ENCODE results near the gene SLC22A31. TPM values are rescaled to one million over a fixed set of nuclear protein-coding genes. Genes with fewer than 3 reads are reported as not detected.

Gene SLC22A31
- total and polyA plus RNA-seq, 2 experiments from 2014 or later, result not detected

DNA sequence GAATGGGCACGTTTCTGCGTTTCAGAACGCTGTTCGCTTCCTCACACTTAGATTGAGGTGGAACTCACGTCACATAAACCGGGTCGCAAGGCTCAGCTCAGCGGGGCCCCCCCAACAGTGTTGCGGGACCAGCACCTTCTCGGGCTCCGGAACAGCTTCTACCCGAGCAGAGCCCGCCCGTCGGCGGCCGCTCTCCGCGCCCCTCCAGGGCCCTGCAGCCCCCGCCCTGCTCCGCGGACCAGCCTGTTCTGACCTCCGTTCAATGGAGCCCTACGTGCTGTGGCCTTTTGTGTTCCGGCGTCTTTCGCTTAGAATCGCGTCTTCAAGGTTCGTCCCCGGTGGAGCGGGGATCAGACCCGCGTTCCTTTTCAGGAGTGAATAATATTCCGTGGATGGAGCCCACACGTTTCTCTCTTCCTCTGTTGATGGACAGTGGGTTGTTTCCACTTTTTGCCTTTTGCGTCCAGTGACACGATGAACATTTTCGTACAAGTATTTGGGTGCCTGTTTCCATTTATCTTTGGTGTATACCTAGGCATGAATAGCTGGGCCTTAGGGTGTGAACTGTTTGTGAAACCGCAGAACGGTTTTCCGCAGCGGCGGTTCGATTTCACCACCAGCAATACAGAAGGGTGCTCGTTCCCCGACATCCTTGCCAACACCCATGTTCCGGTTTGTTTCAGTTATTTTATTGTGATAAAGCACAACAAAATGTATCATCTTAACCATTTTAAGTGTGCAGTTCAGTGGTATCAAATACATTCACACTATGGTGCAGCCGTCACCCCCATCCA, 2.3 kb upstream of the SLC22A31 start:
- in situ Hi-C loops (cut with MboI), result no loop called here
- 45 to 55% methylated on average over 39 to 49 of the region's 49 CpGs for WGBS, 2 experiments (ENCODE audit: low coverage in 1 of 2, low lambda C conversion rate in 2 of 2, missing lambda C conversion rate in 2 of 2)
- Histone ChIP-seq H3K36me3 (ENCODE audit: low read depth) (no peaks in the 10 kb centered on the region), H4K20me1 (ENCODE audit: insufficient read depth) (no peaks in the 10 kb centered on the region), H3K9me3 (ENCODE audit: low read depth) (no peaks in the 10 kb centered on the region), H3K4me2 (ENCODE audit: unreplicated experiment) (peak overlapping the region; percentile 1), H3K4me3 (peak overlapping the region; percentile 26; the same call in 1 of the 2 replicates), H3K9ac (no peak overlapping the region), H2AFZ (peak overlapping the region; percentile 44; the same call in 1 of the 2 replicates), H3F3A (ENCODE audit: insufficient read depth) (peaks cover 16% of the 10 kb centered on the region), H3K9me2 (ENCODE audit: insufficient read depth) (no peaks in the 10 kb centered on the region), H3K4me1 (ENCODE audit: insufficient read depth) (no peaks in the 10 kb centered on the region), H3K27me3 (replicated peaks; ENCODE audit: insufficient read depth) (peaks cover 37% of the 10 kb centered on the region), H3K79me2 (ENCODE audit: insufficient read depth) (no peaks in the 10 kb centered on the region), H3K27ac (no peak overlapping the region)
- no peak for DNase-seq
- TF ChIP-seq EZH2phosphoT487 (IDR thresholded peaks at IDR 0.05; ENCODE audit: insufficient read depth, low read depth) (no peak), EZH2 (IDR thresholded peaks at IDR 0.05; ENCODE audit: insufficient read depth, poor library complexity, severe bottlenecking) (peak; percentile 37)

DNA sequence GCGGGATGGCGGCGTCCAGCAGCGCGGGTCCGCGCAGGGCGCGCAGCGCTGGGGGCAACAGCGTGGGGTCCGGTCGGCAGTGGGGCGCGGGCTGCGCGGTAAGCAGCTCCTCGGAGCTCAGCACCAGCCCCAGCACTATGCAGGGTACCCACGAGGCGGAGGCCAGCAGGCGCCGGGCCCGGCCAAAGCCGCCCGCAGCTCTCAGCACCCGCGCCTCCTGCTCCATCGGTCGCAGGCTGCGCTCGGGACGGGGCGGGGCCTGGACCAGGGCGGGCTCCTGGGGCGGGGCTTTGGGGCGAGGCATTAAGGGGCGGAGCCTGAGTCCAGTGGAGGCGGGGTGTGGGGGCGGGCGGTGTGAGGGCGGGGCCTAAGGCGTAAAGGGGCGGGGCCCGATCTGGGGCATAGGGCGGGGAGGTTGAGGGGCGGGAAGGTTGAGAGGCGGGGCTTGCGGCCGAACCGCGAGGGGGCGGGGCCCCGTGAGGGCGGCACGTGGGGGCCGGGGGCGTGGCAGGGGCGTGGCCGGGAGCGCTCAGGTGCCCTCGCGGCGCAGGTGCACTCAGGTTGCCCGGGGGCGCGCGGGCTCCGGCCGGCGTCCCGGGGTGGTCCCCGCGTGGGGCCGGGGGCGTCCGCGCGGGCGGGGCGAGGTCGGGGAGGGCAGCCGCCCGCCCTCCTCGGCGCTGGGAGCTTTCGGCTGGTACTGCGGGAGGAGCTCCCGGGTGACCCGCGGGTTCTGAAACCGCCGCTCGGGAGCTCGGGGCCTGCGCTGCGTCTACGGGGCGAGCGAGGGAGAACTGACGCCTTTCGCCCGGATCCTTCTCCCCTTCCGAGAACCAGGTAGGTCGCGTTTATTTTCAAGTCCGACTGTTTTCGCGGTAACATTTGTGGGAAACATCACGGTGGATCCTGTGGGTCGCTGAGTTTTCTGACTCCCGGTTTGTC, 1.4 kb upstream of the SLC22A31 start:
- no peak overlapping the region for H3K27ac ChIP-seq
- no peaks in the 10 kb centered on the region for H3K79me2 ChIP-seq (ENCODE audit: insufficient read depth)
- TF ChIP-seq EZH2phosphoT487 (IDR thresholded peaks at IDR 0.05; ENCODE audit: insufficient read depth, low read depth), result no peak
- peak; percentile 62 for TF ChIP-seq EZH2 (IDR thresholded peaks at IDR 0.05; ENCODE audit: insufficient read depth, poor library complexity, severe bottlenecking)
- peaks cover 16% of the 10 kb centered on the region for H3F3A ChIP-seq (ENCODE audit: insufficient read depth)
- H3K9ac ChIP-seq, result no peak overlapping the region
- no peaks in the 10 kb centered on the region for H3K9me2 ChIP-seq (ENCODE audit: insufficient read depth)
- H3K4me3 ChIP-seq, result peak overlapping the region; percentile 26; the same call in 1 of the 2 replicates
- H3K27me3 ChIP-seq (replicated peaks; ENCODE audit: insufficient read depth), result peaks cover 37% of the 10 kb centered on the region
- H4K20me1 ChIP-seq (ENCODE audit: insufficient read depth), result no peaks in the 10 kb centered on the region
- in situ Hi-C loops (cut with MboI), result no loop called here
- no peaks in the 10 kb centered on the region for H3K9me3 ChIP-seq (ENCODE audit: low read depth)
- H3K4me1 ChIP-seq (ENCODE audit: insufficient read depth), result no peaks in the 10 kb centered on the region
- H2AFZ ChIP-seq, result peak overlapping the region; percentile 44; the same call in 1 of the 2 replicates
- no peaks in the 10 kb centered on the region for H3K36me3 ChIP-seq (ENCODE audit: low read depth)
- H3K4me2 ChIP-seq (ENCODE audit: unreplicated experiment), result peak overlapping the region; percentile 1
- DNase-seq, result peak; percentile 84
- WGBS, 2 experiments (ENCODE audit: low coverage in 1 of 2, low lambda C conversion rate in 2 of 2, missing lambda C conversion rate in 2 of 2), result 3 to 7% methylated on average over 32 to 77 of the region's 111 CpGs

DNA sequence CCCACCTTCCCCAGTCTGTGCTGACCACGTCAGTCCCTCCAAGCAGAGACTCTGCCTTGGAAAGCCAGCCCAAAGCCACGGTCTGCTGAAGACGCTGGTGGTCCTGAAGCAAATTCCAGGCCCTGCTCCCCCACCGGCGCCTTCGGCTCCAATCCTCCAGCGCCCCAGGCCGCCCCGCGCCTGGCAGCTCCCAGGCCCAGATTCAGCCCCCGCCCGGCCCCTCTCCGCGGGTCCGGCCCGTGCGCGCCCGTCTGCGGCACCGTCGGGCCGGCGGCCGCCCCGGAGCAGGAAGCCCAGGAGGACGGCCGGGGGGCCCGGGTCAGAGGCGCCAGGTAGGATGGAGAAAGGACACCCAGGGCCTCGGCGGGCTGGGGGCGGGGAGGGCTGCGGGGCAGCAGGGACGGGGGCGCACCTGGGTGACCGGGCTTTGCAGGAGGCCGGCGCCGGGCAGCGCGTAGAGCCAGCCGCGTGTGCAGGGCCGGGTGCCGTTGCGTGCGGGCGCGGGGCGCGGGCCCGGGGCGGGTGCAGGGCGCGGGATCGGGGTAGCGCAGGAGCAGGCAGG, 594 bp upstream of the SLC22A31 start:
- no peak overlapping the region for H3K4me3 ChIP-seq

More for the DNA sequence above, 594 bp upstream of the SLC22A31 start:
- H3K9me3 ChIP-seq (ENCODE audit: low read depth), result no peaks in the 10 kb centered on the region
- peaks cover 16% of the 10 kb centered on the region for H3F3A ChIP-seq (ENCODE audit: insufficient read depth)
- no peak overlapping the region for H3K27ac ChIP-seq
- no peak overlapping the region for H3K9ac ChIP-seq
- no peak overlapping the region for H2AFZ ChIP-seq
- H3K27me3 ChIP-seq (replicated peaks; ENCODE audit: insufficient read depth), result peaks cover 37% of the 10 kb centered on the region
- WGBS, 2 experiments (ENCODE audit: low coverage in 1 of 2, low lambda C conversion rate in 2 of 2, missing lambda C conversion rate in 2 of 2), result 2 to 3% methylated on average over 27 to 54 of the region's 58 CpGs
- H3K4me2 ChIP-seq (ENCODE audit: unreplicated experiment), result no peak overlapping the region
- TF ChIP-seq EZH2 (IDR thresholded peaks at IDR 0.05; ENCODE audit: insufficient read depth, poor library complexity, severe bottlenecking) (peak; percentile 49), EZH2phosphoT487 (IDR thresholded peaks at IDR 0.05; ENCODE audit: insufficient read depth, low read depth) (0 out of 2 replicates have a peak, but pooled peaks have one; percentile 56)
- no peaks in the 10 kb centered on the region for H3K9me2 ChIP-seq (ENCODE audit: insufficient read depth)
- H4K20me1 ChIP-seq (ENCODE audit: insufficient read depth), result no peaks in the 10 kb centered on the region
- no peaks in the 10 kb centered on the region for H3K4me1 ChIP-seq (ENCODE audit: insufficient read depth)
- in situ Hi-C loops (cut with MboI), result no loop called here
- no peaks in the 10 kb centered on the region for H3K36me3 ChIP-seq (ENCODE audit: low read depth)
- H3K79me2 ChIP-seq (ENCODE audit: insufficient read depth), result no peaks in the 10 kb centered on the region
- DNase-seq, result no peak

Measured in GM23248 (cell line).